Endodermal cell (in vitro differentiated cells): Measurements from ENCODE around the gene KRT84. TPM values are rescaled to one million over a fixed set of nuclear protein-coding genes. Genes with fewer than 3 reads are reported as not detected.

Experiments
- DNase-seq: peaks from one replicate; pipeline ENCODE4 v3.0.0-alpha.2; 2017
- H3K27ac ChIP-seq: 2 replicates; pipeline ENCODE4 v1.5.1; 2013; ENCODE audit warnings: mild to moderate bottlenecking, low read depth, low read length, moderate library complexity
- H3K27me3 ChIP-seq: 2 replicates; pipeline ENCODE4 v1.6.1; 2013; ENCODE audit warnings: mild to moderate bottlenecking, low read length, moderate library complexity; ENCODE audit not compliant: insufficient read depth, control insufficient read depth, poor library complexity, severe bottlenecking
- H3K36me3 ChIP-seq: 2 replicates; pipeline ENCODE4 v1.7.0; 2013; ENCODE audit warnings: mild to moderate bottlenecking, low read length, moderate library complexity; ENCODE audit not compliant: control insufficient read depth, insufficient read depth
- H3K4me1 ChIP-seq: one replicate; pipeline ENCODE4 v1.7.0; 2013; ENCODE audit warnings: low read length; ENCODE audit not compliant: control insufficient read depth, insufficient read depth
- H3K4me3 ChIP-seq: 2 replicates; pipeline ENCODE4 v1.5.1; 2013; ENCODE audit warnings: mild to moderate bottlenecking, low read length, moderate library complexity
- H3K9ac ChIP-seq: 2 replicates; pipeline ENCODE4 v1.6.1; 2013; ENCODE audit warnings: mild to moderate bottlenecking, low read length, moderate library complexity; ENCODE audit not compliant: poor library complexity, severe bottlenecking; ENCODE audit errors: extremely low read depth
- H3K9me3 ChIP-seq: 2 replicates; pipeline ENCODE4 v1.6.1; 2013; ENCODE audit warnings: mild to moderate bottlenecking, low read length, moderate library complexity; ENCODE audit not compliant: control insufficient read depth
- H3K27ac Mint-ChIP-seq: 2 replicates; pipeline ENCODE4 v1.8.0; 2020; ENCODE audit warnings: mixed read lengths
- H3K27me3 Mint-ChIP-seq: 2 replicates; pipeline ENCODE4 v1.8.0; 2021; ENCODE audit warnings: mild to moderate bottlenecking, mixed read lengths; ENCODE audit not compliant: insufficient read depth
- H3K36me3 Mint-ChIP-seq: 2 replicates; pipeline ENCODE4 v1.8.0; 2020; ENCODE audit warnings: low read depth, mixed read lengths
- H3K4me1 Mint-ChIP-seq: 2 replicates; pipeline ENCODE4 v1.8.0; 2020; ENCODE audit warnings: mixed read lengths
- H3K4me3 Mint-ChIP-seq: 2 replicates; pipeline ENCODE4 v1.8.0; 2020; ENCODE audit warnings: mild to moderate bottlenecking, moderate library complexity, mixed read lengths
- H3K9me3 Mint-ChIP-seq: 2 replicates; pipeline ENCODE4 v1.8.0; 2020; ENCODE audit warnings: mild to moderate bottlenecking, mixed read lengths
- WGBS, 2 experiments: methylation state at CpG; one replicate each; pipeline versions ENCODE4 v1.1.5 to v1.1.7; 2013; ENCODE audit warnings: missing lambda C conversion rate in 2 of 2, mixed read lengths in 1 of 2; ENCODE audit not compliant: insufficient coverage in 1 of 2, insufficient read length in 1 of 2; 5-methylcytosine and 5-hydroxymethylcytosine counted together
- total RNA-seq, 2 donors: library from RNA; stranded (reverse); fragmentation: NEBNext Ultra II Directional in 1 of 2; extraction: Animal tissue kit (Norgen Biotek cat#: 25700) in 1 of 2; gene quantifications; 2 replicates in 1 of 2; 3 replicates in 1 of 2; pipeline ENCODE4 v1.2.1, GENCODE V29; 2021
- TF ChIP-seq, protein P1 (sequence below): fragments of 200-600 bp; sonication (generic); conservative IDR thresholded peaks from 2 replicates; pipeline ENCODE4 v1.5.0; 2021; ENCODE audit warnings: antibody characterized with exemption, mild to moderate bottlenecking

KRT84 gene
- total RNA-seq, 2 donors from 2014 or later, result not detected

- H3K27ac Mint-ChIP-seq, result no peak overlapping the region
- no peak overlapping the region for H3K4me3 Mint-ChIP-seq
- no peak overlapping the region for H3K9ac ChIP-seq
- H3K4me3 ChIP-seq, result no peak overlapping the region
- H3K4me1 Mint-ChIP-seq, result peaks cover 7% of the 10 kb centered on the region
- no peaks in the 10 kb centered on the region for H3K27me3 ChIP-seq
- no peaks in the 10 kb centered on the region for H3K36me3 ChIP-seq
- H3K36me3 Mint-ChIP-seq, result no peaks in the 10 kb centered on the region
- no peaks in the 10 kb centered on the region for H3K9me3 Mint-ChIP-seq
- no peaks in the 10 kb centered on the region for H3K9me3 ChIP-seq
- H3K27ac ChIP-seq, result no peak overlapping the region
- no peak for DNase-seq
- H3K27me3 Mint-ChIP-seq, result peaks cover 5% of the 10 kb centered on the region
- 83 to 96% methylated on average over 1 of the region's 1 CpG for WGBS, 2 experiments
- TF ChIP-seq, protein P1, sequence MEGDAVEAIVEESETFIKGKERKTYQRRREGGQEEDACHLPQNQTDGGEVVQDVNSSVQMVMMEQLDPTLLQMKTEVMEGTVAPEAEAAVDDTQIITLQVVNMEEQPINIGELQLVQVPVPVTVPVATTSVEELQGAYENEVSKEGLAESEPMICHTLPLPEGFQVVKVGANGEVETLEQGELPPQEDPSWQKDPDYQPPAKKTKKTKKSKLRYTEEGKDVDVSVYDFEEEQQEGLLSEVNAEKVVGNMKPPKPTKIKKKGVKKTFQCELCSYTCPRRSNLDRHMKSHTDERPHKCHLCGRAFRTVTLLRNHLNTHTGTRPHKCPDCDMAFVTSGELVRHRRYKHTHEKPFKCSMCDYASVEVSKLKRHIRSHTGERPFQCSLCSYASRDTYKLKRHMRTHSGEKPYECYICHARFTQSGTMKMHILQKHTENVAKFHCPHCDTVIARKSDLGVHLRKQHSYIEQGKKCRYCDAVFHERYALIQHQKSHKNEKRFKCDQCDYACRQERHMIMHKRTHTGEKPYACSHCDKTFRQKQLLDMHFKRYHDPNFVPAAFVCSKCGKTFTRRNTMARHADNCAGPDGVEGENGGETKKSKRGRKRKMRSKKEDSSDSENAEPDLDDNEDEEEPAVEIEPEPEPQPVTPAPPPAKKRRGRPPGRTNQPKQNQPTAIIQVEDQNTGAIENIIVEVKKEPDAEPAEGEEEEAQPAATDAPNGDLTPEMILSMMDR, result no peak
- no peaks in the 10 kb centered on the region for H3K4me1 ChIP-seq
These were observed 53.1 kb downstream of the KRT84 start for GRCh38 chr12:52332381-52332780.

- no peaks in the 10 kb centered on the region for H3K9me3 Mint-ChIP-seq
- no peak overlapping the region for H3K27ac Mint-ChIP-seq
- Histone ChIP-seq H3K4me1 (no peaks in the 10 kb centered on the region), H3K9ac (no peak overlapping the region), H3K36me3 (no peaks in the 10 kb centered on the region), H3K27ac (no peak overlapping the region), H3K4me3 (no peak overlapping the region), H3K9me3 (no peaks in the 10 kb centered on the region), H3K27me3 (no peaks in the 10 kb centered on the region)
- peaks cover 5% of the 10 kb centered on the region for H3K27me3 Mint-ChIP-seq
- WGBS, 2 experiments, result 90% methylated on average over 3 of the region's 3 CpGs
- TF ChIP-seq, protein P1, result no peak
- DNase-seq, result no peak
- H3K4me1 Mint-ChIP-seq, result peaks cover 7% of the 10 kb centered on the region
- H3K4me3 Mint-ChIP-seq, result no peak overlapping the region
- no peaks in the 10 kb centered on the region for H3K36me3 Mint-ChIP-seq
These were observed 53.6 kb downstream of the KRT84 start for GRCh38 chr12:52331833-52332232.

DNA sequence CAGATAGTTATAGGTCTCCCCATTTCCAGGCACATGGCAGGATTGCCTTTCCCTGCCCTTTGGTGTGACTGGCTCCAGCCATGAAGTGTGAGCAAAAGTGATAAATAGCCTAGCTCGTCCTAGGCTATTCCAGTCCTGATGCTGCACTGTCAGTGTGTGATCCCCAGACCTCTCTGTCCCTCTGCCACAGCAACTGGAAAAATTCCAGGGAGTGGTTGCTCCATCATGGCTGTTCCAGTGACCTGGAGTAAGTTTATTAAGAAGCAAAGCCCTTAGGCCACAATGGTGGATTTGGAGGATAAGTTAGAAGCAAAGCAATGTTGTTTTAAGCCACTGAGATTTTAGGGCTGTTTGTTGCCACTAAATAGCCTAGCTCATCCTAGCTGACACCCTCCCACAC, 54.4 kb downstream of the KRT84 start:
- Histone ChIP-seq H3K4me3 (no peak overlapping the region), H3K36me3 (no peaks in the 10 kb centered on the region), H3K9me3 (no peaks in the 10 kb centered on the region), H3K4me1 (no peaks in the 10 kb centered on the region), H3K9ac (no peak overlapping the region), H3K27me3 (no peaks in the 10 kb centered on the region), H3K27ac (no peak overlapping the region)
- Mint-ChIP-seq H3K36me3 (no peaks in the 10 kb centered on the region), H3K27ac (no peak overlapping the region), H3K9me3 (no peaks in the 10 kb centered on the region), H3K4me3 (no peak overlapping the region), H3K4me1 (peaks cover 7% of the 10 kb centered on the region), H3K27me3 (peaks cover 3% of the 10 kb centered on the region)
- WGBS, 2 experiments, result 78 to 94% methylated on average over 1 of the region's 1 CpG
- TF ChIP-seq, protein P1, result no peak
- no peak for DNase-seq
